Measurements from ENCODE around the gene CARS1.

GRCh38 chr11:3069425-3069824 lies 12.2 kb upstream of the CARS1 start:
- TF ChIP-seq CTCF (IDR thresholded peaks at IDR 0.05; ENCODE audit: insufficient read depth, low read length, poor library complexity, severe bottlenecking) (no peak), EZH2phosphoT487 (conservative IDR thresholded peaks at IDR 0.05; ENCODE audit: low read length) (no peak)
